ENCODE results near the gene DPP10.
"Not testable (repeated sequence)": the region's sequence is repeated elsewhere in the genome, so short reads cannot be mapped to it uniquely, and the experiment has no call there.

DPP10 gene

GRCh38 chr2:114843963-114844362 is 401.5 kb downstream of the DPP10 start:
- no peak for DNase-seq

- DNase-seq: no peak
Measured at GRCh38 chr2:114857196-114857595, 414.8 kb downstream of the DPP10 start.

GRCh38 chr2:114859726-114860510 is 417.5 kb downstream of the DPP10 start:
- no peak for DNase-seq

GRCh38 chr2:114862243-114862642 is 419.8 kb downstream of the DPP10 start:
- no peak for DNase-seq

- no peak for DNase-seq
Measured at GRCh38 chr2:114864901-114865300, 422.5 kb downstream of the DPP10 start.

GRCh38 chr2:114880046-114880445 is 437.6 kb downstream of the DPP10 start:
- no peak for DNase-seq

- no peak for DNase-seq
Measured at GRCh38 chr2:114919985-114920384, 477.5 kb downstream of the DPP10 start.

GRCh38 chr2:114922076-114922475 is 479.6 kb downstream of the DPP10 start:
- DNase-seq: no peak

- DNase-seq: no peak
Measured at GRCh38 chr2:114925296-114926255, 483.1 kb downstream of the DPP10 start.

- DNase-seq: no peak
Measured at GRCh38 chr2:114926303-114926702, 483.9 kb downstream of the DPP10 start.

GRCh38 chr2:114929225-114929624 is 486.8 kb downstream of the DPP10 start:
- no peak for DNase-seq

GRCh38 chr2:114933671-114934241 is 491.3 kb downstream of the DPP10 start:
- DNase-seq: no peak

GRCh38 chr2:114935031-114935430 is 492.6 kb downstream of the DPP10 start:
- no peak for DNase-seq

GRCh38 chr2:114937366-114937930 is 495.0 kb downstream of the DPP10 start:
- DNase-seq: no peak

- no peak for DNase-seq
Measured at GRCh38 chr2:114940785-114941458, 498.5 kb downstream of the DPP10 start.

- DNase-seq: no peak
Measured at GRCh38 chr2:114949228-114949804, 506.9 kb downstream of the DPP10 start.

- no peak for DNase-seq
Measured at GRCh38 chr2:114960389-114960788, 517.9 kb downstream of the DPP10 start.

GRCh38 chr2:114962532-114962931 is 520.1 kb downstream of the DPP10 start:
- no peak for DNase-seq

GRCh38 chr2:114968748-114969400 is 526.4 kb downstream of the DPP10 start:
- no peak for DNase-seq

GRCh38 chr2:115004321-115004720 is 561.9 kb downstream of the DPP10 start:
- not testable (repeated sequence) for DNase-seq

GRCh38 chr2:115011721-115012120 is 569.3 kb downstream of the DPP10 start:
- no peak for DNase-seq

- not testable (repeated sequence) for DNase-seq
Measured at GRCh38 chr2:115022013-115022412, 579.6 kb downstream of the DPP10 start.
